Stimulated activated CD4-positive, alpha-beta T cell treated with anti-CD3 and anti-CD28 coated beads, Interleukin-2, amount 100 ng/mL, for 24 hours (primary cell): ENCODE measurements around the gene ZMYND11.
A peak's percentile ranks its signal among the peaks of the same experiment; 100 is the strongest.

Experiments used
- DNase-seq, 2 donors: peaks; one replicate each; pipeline ENCODE4 v3.0.0-alpha.2; 2020

ZMYND11 gene

DNA sequence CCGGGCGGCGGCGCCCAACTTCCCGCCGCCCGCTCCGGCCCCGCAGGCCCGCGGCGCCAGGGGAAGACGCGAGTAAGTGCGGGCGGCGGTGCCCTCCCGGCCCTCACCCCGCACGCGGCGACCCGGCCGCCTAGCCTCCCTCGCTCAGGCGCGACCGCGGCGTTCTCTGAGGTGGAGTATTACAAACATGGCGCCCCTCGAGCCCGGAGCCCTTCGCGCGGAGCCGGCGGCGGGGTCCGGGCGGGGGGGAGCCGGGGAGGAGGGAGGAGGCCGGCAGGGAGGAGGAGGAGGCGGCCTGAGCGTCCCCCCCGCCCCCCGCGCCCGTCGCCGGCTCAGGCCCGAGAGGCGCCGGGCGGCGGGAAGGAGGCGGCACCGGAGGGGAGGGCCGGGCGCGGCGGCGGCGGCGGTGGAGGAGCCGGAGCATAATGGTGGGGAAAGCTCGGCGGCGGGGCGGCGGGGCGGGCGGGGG is at the start of gene ZMYND11:
TSS of gene ZMYND11 (plus strand) at position 324 of the 469 bp plus-strand sequence. CDS start 44,558 bp downstream, outside the sequence.
- peak; percentile 65 to 70 for DNase-seq

DNA sequence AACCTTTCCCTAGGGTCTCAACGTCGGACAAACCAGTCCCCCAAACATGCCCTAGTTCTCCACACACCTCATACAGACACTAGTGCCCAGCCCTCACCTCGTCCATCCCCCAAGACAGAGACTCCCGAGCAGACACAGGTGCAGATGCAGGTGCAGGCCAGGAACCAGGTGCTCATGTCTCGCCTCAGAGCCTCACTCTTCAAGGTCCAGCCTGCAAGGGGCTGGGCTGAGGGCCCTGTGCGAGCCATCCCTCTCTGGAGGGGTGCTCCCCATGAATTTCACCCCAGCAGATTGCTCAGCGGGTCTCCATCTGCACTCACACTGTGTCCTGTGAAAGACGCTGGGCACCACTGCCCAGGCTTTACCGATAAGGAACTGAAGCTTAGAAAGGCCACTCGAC is 49.2 kb upstream of the ZMYND11 start:
- DNase-seq: no peak

DNA sequence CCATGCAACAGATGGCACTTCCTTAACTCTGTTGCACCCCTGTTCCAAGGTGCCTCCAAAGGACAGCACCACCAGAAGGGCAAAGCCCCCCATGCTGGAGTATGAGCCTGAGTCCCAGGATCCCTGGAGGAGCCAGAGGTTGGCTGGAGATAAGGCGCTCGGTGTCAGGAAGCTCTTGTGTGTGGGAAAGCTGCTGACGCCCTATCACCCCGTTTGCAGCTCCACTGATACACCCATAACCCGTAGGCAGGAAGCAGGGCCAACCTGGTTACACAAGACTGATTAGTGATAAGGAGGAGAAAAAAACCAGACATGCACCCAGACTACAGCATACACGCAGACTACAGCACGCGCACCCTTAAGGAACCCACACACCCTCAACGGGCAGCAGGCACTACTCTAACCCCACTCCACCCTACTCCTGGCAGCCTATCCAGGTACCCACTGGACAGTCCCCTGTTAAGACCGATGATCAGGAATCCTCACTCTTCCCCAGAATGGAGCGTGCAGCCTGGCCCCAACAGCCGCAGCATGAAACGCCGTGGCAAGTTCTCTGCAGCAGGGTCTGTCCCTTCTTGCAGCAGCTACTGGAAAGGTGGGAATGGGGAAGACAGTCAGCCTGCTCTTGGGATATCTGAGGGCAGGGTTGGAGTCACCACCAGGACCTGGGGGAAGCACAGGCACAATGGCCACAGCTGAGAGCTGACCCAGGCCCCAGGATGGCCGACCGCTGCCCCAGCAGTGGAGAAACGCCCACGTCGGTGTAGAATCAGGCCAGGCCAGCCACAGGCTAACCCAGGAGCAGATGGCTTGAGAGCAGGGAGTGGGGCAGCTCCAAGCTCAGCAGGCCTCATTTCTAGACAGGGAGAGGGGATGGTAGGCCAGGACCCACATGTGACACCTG is 47.8 kb upstream of the ZMYND11 start:
- no peak for DNase-seq

DNA sequence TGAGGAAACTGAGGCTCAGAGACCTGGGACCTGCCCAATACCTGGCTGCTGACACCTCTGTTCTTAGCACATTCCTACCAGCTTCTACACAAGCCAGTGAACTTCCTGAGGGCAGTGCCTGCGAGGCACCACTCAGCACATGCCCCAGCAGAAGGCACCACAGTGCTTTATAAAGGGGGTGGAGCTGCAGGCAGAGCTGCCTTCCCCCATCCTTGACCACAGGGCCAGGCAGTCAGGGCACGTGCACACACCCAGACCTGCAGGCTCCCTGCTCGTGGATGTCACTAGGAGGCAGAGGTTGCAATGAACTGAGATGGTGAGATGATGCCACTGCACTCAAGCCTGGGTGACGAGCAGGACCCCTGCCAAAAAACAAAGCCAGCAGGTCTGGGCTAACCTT is 47.0 kb upstream of the ZMYND11 start:
- no peak for DNase-seq

DNA sequence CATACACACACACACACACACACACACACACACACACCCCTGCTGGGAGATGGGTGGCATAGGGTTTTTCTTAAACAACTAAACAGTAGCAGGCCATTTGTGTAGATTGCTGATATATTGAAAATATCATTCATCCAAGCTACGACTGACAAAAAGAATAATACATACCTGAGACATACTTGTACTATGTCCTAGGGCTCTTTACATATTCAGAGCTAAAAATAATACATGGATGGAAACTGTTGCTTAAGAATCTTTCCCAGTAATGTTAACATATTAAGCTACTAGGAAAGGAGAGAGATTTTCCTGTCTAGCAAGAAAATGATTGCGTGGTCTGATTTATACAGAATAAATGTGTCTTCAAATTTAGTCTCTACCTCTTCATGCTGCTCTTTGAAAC is 46.0 kb upstream of the ZMYND11 start:
- no peak for DNase-seq

DNA sequence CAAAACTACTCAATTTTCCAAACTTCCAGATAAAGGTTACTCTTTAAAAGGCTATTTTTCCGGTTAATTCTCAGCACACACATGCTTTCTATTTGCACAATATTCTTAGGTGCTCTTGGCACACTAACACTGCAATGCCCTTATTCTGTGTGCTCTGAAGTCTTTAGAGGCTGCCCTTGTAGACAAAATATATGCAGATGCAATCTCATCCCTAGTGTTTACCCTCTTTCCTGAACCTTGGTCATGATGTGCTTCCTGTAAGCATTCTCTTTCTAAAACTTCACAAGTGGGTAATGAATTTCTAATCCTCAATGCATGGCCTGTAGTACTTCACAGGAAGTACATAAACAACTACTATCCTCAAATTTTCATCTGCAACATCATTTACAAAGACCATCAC is 45.1 kb upstream of the ZMYND11 start:
- no peak for DNase-seq

DNA sequence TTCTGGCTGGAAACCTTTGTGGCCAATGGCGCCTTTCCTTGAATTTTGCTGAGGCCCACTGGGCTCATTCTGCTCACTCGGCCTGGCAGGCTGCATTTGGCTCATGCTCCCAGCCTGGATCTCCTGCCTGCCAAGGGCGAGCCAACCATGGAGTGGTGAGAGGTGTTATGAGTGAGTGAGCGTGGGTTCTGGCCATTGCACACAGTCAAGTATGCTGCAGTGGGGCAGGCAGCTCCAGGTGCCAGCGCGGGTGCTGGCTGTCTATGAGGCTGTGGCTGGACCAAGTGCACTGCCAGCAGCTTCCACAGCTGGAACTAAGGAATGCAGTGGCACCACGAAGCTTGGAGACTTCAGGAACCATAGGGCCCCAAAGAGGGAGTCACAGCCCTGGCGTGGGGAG is 43.9 kb upstream of the ZMYND11 start:
- DNase-seq: no peak

DNA sequence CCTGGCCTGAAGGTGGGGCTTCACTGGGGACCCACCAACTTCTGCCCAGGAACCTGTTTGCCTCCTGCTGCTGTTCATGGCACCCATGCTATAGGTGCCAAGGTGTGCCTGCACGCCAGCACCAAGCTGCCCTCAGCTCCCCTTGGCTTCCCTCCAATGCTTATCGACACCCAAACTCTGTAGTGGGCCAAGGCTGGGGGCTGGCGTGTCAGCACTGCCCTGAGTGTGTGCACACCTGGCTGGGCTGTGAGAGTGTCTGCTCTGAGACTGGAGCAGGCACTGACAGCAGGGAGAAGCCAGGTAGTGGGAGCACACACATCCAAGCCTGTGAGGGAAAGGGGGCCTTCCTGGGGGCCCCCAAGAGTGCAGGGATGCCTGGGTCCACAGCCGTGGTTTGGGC is 43.1 kb upstream of the ZMYND11 start:
- DNase-seq: no peak

DNA sequence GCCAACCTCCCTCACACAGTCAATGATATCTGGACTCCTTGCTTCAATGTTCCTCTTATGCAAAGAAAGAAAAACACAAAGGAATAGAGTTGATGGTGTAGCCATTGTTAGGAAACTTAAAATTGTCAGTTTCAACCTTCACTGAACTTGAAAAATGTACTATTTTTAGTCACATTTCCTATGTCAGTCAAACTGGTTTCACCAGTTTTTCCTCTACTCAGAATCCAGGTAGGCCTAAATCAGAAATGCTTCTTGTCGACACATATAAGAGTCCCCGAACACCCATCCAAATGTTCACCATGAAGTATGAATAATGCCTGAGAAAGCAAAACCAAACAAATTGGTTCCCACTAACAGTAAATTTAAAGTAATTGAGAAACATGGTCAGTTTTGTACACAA is 42.4 kb upstream of the ZMYND11 start:
- DNase-seq: no peak

DNA sequence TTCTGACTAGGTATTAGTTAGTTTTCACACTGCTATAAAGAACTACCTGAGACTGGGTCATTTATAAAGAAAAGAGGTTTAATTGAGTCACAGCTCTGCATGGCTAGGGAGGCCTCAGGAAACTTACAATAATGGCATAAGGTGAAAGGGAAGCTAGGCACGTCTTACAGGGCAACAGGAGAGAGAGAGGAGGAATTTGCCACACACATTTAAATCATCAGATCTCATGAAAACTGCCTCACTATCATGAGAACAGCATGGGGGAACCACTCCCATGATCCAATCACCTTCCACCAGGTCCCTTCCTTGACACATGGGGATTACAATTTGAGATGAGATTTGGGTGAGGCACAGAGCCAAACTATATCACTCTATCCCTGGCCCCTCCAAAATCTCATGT is 40.6 kb upstream of the ZMYND11 start:
- DNase-seq: no peak

DNA sequence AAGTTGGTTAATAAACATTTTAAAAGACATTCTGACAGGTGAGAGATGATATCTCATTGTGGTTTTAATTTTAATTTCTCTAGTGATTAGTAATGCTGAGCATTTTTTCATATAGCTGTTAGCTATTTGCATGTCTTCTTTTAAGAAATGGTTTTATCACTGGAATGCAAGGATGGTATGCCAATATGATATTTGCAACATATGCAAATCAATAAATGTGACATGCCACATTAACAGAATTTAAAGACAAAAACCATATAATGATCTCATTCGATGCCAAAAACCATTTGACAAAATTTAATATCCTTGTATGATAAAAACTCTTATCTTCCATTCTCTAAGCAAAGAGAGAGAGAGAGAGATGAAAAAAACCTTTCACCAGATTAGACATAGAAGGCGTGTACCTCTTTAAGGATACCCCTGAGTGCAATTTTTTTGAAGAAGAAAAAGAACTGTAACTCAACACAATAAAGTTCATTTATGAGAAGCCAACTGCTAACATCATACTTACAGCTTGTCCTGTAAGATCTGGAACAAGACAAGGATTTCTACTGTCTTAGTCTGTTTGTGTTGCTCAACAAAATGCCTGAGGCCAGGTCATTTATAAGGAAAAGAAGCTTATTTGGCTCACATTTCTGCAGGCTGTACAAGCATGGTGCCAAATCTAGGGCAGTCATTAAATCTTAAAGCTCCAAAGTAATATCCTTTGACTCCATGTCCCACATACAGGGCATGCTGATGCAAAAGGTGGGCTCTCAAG is 39.7 kb upstream of the ZMYND11 start:
- DNase-seq: no peak

DNA sequence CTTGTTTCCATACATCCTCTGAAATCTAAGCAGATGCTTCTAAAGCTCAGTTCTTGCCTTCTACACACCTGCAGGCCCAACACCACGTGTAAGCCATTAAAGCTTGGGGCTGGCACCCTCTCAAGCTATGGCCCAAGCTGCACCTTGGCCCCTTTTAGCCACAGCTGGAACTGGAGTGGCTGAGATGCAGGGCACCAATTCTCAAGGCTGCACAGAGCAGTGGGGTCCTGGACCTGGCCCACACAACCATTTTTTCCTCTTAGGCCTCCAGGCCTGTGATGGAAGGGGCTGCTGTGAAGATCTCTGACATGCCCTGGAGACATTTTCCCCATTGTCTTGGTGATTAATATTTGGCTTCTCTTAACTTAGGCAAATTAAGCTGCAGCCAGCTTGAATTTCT is 38.8 kb upstream of the ZMYND11 start:
- DNase-seq: no peak

DNA sequence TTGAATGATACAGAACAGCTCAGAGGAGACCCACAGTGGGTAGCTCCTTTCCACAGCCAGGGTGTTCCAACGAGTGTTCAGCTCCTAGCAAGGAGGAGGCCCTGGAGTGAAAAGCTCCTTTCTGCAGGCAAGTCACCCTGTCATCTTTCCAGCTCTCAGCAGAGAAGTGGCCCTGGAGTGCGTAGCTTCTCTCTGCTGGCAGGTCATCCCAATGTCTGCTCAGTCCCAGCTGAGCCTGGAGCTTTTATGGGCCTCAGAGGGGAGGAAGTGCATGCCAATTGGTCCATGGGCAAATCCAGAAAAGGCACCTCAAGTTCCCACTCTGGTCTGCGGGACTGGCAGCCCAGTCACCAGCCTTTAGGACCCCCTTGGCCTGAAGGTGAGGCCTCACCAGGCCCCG is 30.8 kb upstream of the ZMYND11 start:
- DNase-seq: no peak

DNA sequence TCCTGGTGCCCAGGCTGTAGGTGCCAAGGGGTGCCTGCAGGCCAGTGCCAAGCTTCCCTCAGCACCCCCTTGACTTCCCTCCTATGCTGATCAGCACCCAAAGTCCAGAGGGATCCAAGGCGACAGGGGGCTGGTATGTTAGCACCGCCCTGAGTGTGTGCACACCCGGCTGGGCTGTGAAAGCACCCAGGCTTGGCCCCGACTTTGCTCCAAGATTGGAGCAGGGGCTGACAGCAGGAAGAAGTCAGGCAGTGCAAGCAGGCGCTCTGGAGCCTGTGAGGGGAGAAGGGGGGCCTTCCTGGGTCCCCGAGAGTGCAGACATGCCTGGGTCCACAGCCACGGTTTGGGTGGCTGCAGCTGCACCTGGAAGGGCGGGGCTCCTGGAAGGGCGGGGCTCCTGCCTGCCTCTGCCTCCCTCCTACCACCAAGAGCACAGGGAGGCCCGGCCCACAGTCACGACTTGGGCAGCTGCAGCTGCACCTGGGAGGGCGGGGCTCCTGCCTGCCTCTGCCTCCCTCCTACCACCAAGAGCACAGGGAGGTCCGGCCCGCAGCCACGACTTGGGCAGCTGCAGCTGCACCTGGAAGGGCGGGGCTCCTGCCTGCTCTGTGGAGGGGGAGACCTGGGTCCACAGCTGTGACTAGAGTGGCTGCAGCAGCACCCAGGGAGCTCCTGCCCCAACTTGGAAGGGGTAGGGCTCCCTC is 30.2 kb upstream of the ZMYND11 start:
- no peak for DNase-seq

DNA sequence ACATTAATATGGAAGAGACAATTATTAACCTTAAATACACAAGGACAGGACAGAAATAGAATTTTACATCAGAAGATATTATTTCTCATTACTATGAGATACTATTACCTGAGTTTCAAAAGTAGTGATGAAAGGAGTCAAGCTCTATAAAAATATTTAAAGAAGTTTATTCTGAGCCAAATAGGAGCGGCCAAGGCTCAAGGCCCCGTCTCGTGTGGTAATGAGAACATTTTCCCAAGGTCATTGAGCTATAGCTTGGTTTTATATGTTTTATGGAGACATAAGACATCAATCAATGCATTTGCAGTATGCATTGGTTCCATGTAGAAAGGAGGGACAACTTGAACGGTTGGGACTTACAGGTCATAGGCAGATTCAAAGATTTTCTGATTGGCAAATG is 29.4 kb upstream of the ZMYND11 start:
- no peak for DNase-seq

DNA sequence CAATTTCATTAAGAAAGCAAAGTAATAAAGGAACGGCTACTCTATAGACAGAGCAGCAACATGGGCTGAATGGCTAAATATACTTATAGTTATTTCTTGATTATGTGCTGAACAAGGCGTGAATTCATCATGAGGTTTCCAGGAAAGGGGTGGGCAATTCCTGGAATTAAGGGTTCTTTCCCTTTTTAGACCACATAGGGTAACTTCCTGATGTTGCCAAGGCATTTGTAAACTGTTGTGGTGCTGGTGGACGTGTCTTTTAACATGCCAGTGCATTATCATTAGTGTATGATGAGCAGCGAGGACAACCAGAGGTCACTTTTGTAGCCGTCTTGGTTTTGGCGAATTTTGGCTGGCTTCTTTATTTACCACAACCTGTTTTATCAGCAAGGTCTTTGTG is 28.5 kb upstream of the ZMYND11 start:
- no peak for DNase-seq

DNA sequence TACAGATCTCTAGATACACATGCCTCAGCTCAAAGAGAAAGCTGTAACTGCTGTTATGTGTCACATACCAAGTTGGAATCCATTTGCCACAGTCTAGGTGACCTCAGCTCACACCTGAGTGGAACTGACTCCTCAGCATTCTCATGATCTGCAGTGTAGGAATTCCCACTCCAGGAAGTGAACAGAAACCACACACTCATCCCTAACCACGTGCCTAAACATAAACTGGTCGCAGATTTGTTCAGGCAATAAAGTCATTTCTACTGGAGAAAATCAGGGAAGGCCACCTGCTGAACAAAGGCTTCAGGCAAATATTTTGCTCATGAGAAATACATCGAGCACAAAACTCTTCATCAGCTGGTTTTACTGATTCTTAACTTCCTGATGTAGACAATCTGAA is 23.0 kb upstream of the ZMYND11 start:
- DNase-seq: no peak

DNA sequence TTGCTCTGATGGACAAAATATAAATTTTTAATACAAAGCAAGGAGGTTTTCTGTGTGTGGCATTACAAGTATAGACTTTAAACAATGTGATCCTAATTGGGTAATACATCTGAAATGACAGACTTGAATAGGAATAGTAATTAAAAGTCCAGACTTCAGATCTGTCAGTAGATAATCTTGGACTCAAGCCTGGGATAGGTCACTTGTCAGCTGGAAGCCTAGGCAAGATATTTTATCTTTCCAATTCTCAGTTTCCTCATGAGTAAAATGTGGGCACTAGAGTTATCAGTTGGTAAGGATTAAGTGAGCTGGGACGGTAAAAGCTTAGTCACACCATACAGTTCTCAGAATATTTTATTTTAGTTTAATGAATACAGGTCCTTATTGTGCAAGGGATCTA is 10.4 kb upstream of the ZMYND11 start:
- DNase-seq: no peak

DNA sequence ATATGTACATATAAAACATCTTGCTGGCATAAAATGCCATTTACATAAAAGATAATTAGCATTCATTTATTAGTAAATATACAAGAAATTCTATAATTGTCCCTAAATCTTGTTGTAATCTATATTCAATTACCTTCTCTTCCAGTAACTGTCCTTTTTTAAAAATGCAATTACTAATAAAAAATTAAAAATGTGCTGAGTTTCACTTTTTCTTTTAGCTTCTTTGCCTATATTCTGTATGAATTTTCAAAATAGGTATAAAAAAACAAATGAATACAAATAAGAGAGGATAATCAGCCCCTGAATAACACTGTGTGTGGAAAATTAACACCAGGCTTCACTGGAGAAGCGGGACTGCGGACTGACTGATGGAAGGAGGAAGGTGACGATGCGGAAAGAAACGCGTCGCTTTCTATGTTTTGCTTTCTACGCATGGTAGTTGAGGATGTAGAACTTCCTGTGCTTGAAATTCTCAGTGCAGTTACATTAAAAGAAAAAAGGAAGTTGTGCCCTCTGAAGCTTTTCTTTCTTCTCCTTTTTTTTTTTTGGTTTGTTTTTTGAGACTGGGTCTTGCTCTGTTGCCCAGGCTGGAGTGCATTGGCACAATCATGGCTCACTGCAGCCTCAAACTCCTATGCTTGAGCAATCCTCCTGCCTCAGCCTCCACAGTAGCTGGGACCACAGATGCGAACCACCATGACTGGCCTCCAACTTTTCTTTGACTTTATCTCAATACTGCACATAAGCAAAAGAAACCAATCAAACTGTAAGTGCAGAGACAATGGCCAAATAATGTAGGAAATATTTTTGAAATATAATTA is 7.4 kb upstream of the ZMYND11 start:
- peak in 1 of 2 donors; percentile 27 for DNase-seq

DNA sequence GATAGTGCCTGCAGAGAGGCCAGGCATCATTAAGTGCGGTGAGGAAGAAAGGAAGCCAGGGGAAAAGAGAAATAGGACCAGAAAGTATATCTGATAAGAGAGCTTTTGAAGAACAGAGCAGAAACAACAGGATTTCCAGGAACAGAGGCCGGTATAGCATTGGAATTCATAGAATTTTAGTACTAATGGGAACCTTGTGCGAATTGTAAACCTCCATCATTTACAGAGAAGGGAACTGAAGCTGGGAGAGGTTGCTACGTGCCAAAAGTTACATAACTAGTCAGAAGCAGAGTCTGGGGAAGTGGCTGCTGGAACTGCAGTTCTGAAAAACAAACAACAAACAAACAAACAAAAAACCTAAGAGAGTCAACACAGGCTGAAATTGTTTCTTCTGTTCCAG is 5.4 kb upstream of the ZMYND11 start:
- DNase-seq: no peak

DNA sequence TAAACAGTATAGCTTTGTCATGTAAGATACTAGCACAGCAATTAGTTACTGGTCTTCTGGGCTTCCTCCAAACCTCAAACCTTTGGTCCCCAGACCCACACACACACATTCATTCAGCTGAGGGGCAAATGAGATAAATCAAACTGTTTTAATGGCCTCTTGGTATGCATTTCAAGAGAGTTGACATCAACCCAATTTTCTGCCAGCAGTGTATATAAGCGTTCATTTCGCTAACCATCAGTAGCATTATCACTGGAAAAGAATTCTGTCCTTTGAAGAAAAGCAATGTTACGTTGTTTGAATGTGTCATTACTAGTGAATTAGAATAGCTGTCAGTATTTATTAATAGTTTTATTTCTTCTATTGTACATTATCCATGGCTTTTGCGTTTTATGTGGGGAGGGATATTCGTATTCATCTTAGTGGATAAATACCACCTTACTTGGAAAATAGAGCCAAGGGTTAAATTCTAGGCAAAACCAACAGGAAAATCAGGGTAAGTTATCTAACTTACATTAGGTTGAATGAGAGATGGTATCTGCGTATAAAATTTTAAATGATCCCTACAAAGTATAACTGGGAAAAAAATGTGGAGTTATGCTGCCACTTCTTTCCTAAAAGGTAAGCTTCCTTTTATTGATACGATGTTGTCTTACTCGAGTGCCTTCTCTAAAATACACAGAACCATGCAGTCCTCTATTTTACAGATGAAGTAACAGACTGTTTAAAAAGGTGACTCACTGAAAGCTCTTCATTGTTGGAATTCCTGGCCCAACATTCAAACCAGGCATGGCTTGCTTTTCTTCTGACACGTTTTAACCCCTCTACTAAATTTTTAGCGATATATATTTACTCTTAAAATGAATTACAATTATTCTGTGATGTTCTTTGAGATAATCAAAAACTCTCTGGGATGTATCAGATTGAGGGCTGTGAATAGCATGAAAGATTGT is 2.0 kb upstream of the ZMYND11 start:
- no peak for DNase-seq
